Left ventricle myocardium inferior (tissue), 1 donor: ENCODE results near the gene STARD9. TPM values are rescaled to one million over a fixed set of nuclear protein-coding genes. Genes with fewer than 3 reads are reported as not detected.

Experiments used
- DNase-seq: peaks from one replicate; pipeline ENCODE4 v3.0.0-alpha.2; 2020
- H3K27ac ChIP-seq: fragments of 200-600 bp; replicated peaks from 2 replicates; pipeline ENCODE4 v1.8.0; 2021
- H3K27me3 ChIP-seq: fragments of 200-600 bp; 2 replicates; pipeline ENCODE4 v1.8.0; 2021; ENCODE audit warnings: low read depth
- H3K36me3 ChIP-seq: fragments of 200-600 bp; 2 replicates; pipeline ENCODE4 v1.8.0; 2021
- H3K4me1 ChIP-seq: fragments of 200-600 bp; 2 replicates; pipeline ENCODE4 v1.8.0; 2021
- H3K4me3 ChIP-seq: fragments of 200-600 bp; 2 replicates; pipeline ENCODE4 v1.8.0; 2021; ENCODE audit warnings: mild to moderate bottlenecking, moderate library complexity
- H3K9me3 ChIP-seq: fragments of 200-600 bp; replicated peaks from 2 replicates; pipeline ENCODE4 v1.8.0; 2021
- intact Hi-C: fragments of 100-400 bp; cut with micrococcal nuclease; formaldehyde crosslinking; loops from one replicate; pipeline ENCODE4 v1.11.0; 2022
- total RNA-seq: library from RNA; stranded (reverse); fragmentation: NEBNext Ultra II Directional; extraction: Animal tissue kit (Norgen Biotek cat#: 25700); gene quantifications from one replicate; pipeline ENCODE4 v1.2.1, GENCODE V29; 2021
- TF ChIP-seq, protein P1 (sequence below): fragments of 200-600 bp; IDR thresholded peaks from 2 replicates; pipeline ENCODE4 v1.8.0; 2021; ENCODE audit warnings: antibody characterized with exemption, mild to moderate bottlenecking, borderline replicate concordance
- donor health status: DM: no; HTN: yes; CAD: no; lungs with severe emphysema.

Gene STARD9
- total RNA-seq, 1 donor from 2014 or later: 4.9 TPM

DNA sequence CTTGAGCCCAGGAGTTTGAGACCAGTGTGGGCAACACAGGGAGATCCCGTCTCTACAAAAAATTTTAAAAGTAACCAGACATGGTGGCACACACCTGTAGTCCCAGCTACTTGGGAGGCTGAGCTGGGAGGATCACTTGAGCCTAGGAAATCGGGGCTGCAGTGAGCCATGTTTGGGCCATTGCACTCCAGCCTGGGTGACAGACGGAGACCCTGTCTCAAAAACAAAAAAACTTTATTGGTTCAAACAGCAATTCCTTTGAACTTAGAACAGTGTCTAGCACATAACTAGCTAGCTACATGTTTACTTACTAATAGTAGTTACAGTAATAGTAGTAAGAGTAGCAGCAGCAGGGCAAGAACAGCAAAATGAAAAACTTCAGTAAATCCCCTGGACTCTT is 16.7 kb upstream of the STARD9 start:
- TF ChIP-seq, protein P1, sequence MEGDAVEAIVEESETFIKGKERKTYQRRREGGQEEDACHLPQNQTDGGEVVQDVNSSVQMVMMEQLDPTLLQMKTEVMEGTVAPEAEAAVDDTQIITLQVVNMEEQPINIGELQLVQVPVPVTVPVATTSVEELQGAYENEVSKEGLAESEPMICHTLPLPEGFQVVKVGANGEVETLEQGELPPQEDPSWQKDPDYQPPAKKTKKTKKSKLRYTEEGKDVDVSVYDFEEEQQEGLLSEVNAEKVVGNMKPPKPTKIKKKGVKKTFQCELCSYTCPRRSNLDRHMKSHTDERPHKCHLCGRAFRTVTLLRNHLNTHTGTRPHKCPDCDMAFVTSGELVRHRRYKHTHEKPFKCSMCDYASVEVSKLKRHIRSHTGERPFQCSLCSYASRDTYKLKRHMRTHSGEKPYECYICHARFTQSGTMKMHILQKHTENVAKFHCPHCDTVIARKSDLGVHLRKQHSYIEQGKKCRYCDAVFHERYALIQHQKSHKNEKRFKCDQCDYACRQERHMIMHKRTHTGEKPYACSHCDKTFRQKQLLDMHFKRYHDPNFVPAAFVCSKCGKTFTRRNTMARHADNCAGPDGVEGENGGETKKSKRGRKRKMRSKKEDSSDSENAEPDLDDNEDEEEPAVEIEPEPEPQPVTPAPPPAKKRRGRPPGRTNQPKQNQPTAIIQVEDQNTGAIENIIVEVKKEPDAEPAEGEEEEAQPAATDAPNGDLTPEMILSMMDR: no peak
- H3K4me3 ChIP-seq: no peak overlapping the region
- intact Hi-C loops: no loop called here
- DNase-seq: no peak
- no peaks in the 10 kb centered on the region for H3K27me3 ChIP-seq
- no peak overlapping the region for H3K27ac ChIP-seq
- no peaks in the 10 kb centered on the region for H3K9me3 ChIP-seq
- peaks cover 54% of the 10 kb centered on the region for H3K36me3 ChIP-seq
- H3K4me1 ChIP-seq: no peaks in the 10 kb centered on the region

DNA sequence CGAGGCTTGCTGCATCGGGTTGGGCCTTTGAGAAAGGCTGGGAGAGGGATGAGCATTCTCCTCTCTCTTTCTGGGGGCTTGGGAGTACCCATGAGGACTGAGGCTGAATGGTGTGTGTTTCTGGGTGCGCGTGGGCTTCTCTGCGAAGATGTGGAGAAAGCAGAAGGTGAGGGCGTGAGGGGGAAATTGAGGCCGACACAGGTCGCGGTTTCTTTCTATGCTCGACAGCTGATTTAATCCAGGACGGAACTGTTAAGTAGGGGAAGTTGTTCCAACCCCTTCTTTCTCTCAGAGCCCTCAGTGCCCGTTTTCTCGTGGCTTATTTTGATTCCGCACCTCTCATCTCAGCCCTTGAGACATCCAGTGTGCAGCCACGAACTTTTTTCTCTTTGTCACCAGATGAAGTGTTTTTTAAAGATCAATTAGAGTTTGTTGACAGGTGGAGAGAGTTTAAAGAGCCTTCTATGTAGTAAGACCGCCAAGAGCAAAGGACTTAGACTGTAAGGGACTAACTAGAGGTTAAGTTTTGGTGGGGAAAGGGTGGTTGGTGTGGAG is 711 bp downstream of the STARD9 start:
- no peaks in the 10 kb centered on the region for H3K27me3 ChIP-seq
- intact Hi-C loops: no loop called here
- H3K36me3 ChIP-seq: no peaks in the 10 kb centered on the region
- no peaks in the 10 kb centered on the region for H3K9me3 ChIP-seq
- H3K4me1 ChIP-seq: peaks cover 59% of the 10 kb centered on the region
- H3K4me3 ChIP-seq: peak overlapping the region; percentile 92
- no peak for DNase-seq
- TF ChIP-seq, protein P1: no peak
- H3K27ac ChIP-seq: peak overlapping the region; percentile 96

DNA sequence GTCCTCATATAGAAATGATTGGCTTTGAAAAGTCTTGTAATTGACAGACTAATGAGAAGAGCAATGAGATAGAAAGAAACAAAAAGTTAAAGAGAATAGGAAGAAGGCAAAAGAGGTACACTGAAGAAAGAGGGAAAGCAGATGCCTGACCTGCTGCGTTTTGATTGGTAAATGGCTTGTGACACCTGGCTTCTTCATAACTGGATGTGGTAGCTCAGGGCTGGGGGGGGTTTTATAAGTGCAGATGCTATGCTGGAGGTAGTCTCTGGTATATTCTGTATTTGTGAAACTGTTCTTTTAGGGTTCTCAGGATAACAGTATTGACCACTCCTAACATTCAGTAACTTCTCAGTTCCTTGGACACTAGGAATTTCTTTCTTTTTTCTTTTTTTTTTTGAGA is 1.4 kb downstream of the STARD9 start:
- Histone ChIP-seq H3K9me3 (no peaks in the 10 kb centered on the region), H3K27me3 (no peaks in the 10 kb centered on the region), H3K4me1 (peaks cover 65% of the 10 kb centered on the region), H3K4me3 (peak overlapping the region; percentile 92), H3K27ac (peak overlapping the region; percentile 68), H3K36me3 (no peaks in the 10 kb centered on the region)
- no peak for DNase-seq
- TF ChIP-seq, protein P1: no peak
- intact Hi-C loops: no loop called here

DNA sequence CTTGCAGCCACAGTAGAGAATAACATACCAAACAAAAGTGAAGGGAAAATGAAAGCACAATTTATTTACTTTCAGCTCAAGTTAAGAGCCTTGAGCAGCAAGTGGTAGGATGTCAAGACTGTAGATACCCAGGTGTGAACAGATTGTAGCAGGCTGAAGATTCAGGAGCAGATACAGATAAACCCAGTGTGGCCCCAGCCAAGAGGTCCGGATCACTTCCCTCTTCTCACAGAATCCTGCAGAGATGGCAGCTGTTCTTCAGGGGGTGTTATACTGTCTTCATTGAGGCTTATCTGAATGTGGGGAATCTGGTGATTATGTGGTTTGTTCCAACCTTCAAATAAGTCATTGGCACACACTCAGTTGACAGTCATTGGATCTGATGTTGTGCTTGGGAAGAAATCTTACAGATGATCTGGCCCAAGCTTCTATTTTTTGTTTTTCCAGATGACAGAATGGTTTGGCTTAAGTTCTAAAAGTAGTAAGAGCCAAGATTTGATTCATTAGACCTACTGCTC is 2.2 kb downstream of the STARD9 start:
- Histone ChIP-seq H3K4me3 (peak overlapping the region; percentile 92), H3K27me3 (no peaks in the 10 kb centered on the region), H3K27ac (peak overlapping the region; percentile 68), H3K9me3 (no peaks in the 10 kb centered on the region), H3K36me3 (no peaks in the 10 kb centered on the region), H3K4me1 (peaks cover 73% of the 10 kb centered on the region)
- DNase-seq: no peak
- intact Hi-C loops: no loop called here
- TF ChIP-seq, protein P1: no peak

DNA sequence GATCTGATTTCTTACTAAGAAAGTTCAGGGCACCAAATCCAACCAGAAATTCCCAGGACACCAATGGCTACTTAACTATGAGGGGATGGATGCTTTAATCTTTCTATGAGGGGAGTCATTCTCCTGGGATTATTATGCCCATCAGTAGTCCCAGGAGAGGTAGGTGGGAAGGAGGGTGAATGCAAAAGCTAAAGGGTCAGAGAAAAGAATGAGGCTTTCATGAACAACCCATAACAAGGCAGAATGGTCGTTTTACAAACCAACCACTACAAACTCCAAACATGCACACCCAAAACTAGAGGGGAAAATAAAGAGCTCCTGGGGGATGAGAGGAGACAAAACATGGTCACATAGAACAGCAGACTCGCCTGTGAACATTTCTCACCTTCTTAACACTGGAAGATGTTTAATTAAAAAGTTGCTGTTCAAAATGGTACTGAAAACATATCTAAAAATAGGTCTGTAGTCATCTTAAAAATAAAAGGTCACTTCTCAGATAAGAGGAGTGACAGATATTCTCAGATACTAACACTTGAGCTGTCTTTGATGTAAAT is 3.7 kb downstream of the STARD9 start:
- DNase-seq: no peak
- Histone ChIP-seq H3K27ac (no peak overlapping the region), H3K4me3 (no peak overlapping the region), H3K27me3 (no peaks in the 10 kb centered on the region), H3K36me3 (no peaks in the 10 kb centered on the region), H3K9me3 (no peaks in the 10 kb centered on the region), H3K4me1 (peaks cover 88% of the 10 kb centered on the region)
- TF ChIP-seq, protein P1: no peak
- intact Hi-C loops: no loop called here
